PC-3 (cell line): ENCODE results near the gene KCNAB3. TPM values are rescaled to one million over a fixed set of nuclear protein-coding genes. Genes with fewer than 3 reads are reported as not detected.
A peak's percentile ranks its signal among the peaks of the same experiment; 100 is the strongest.

Experiments
- ATAC-seq: fragments of 200-7000 bp; cut with Tn5 transposase; 2 replicates; pipeline ENCODE4 v1.9.1; 2020; ENCODE audit warnings: mild to moderate bottlenecking, moderate library complexity
- BruUV-seq: library from RNA; stranded (reverse); fragments of 400-500 nt; replicated peaks from 2 replicates; lab custom pipeline; 2021; lab: Mats Ljungman, UMichigan
- CTCF ChIA-PET: fragments of 300-600 bp; sonication (Branson Sonifier 250); formaldehyde crosslinking; loops from one replicate; lab custom pipeline; 2022; ENCODE audit warnings: antibody characterized with exemption; lab: Charles Lee
- POLR2A ChIA-PET: fragments of 300-600 bp; sonication (Branson Sonifier 250); formaldehyde crosslinking; loops from one replicate; lab custom pipeline; 2022; ENCODE audit warnings: antibody characterized with exemption; ENCODE audit not compliant: unreplicated experiment; lab: Charles Lee
- DNase-seq: peaks from one replicate; pipeline ENCODE4 v3.0.0-alpha.2; 2015
- H2AFZ ChIP-seq: fragments of 300-600 bp; sonication (generic); 2 replicates; pipeline ENCODE4 v1.6.0; 2016; ENCODE audit warnings: antibody characterized with exemption, low read length
- H3F3A ChIP-seq: fragments of 300-600 bp; sonication (generic); one replicate; pipeline ENCODE4 v1.6.0; 2017; ENCODE audit warnings: antibody characterized with exemption, low read length, control low read depth, mild to moderate bottlenecking; ENCODE audit not compliant: unreplicated experiment
- H3K27ac ChIP-seq: fragments of 300-600 bp; sonication (generic); 2 replicates; pipeline ENCODE4 v1.5.1; 2016; ENCODE audit warnings: mild to moderate bottlenecking, low read length
- H3K27me3 ChIP-seq: fragments of 300-600 bp; sonication (generic); 2 replicates; pipeline ENCODE4 v1.6.1; 2016; ENCODE audit warnings: low read length, mixed read lengths
- H3K36me3 ChIP-seq: fragments of 300-600 bp; sonication (generic); 2 replicates; pipeline ENCODE4 v1.6.1; 2016; ENCODE audit warnings: low read depth, mixed run types, low read length, mixed read lengths
- H3K4me1 ChIP-seq: fragments of 300-600 bp; sonication (generic); 2 replicates; pipeline ENCODE4 v1.5.1; 2016; ENCODE audit warnings: low read length; ENCODE audit not compliant: insufficient read depth
- H3K4me2 ChIP-seq: fragments of 300-600 bp; sonication (generic); 2 replicates; pipeline ENCODE4 v1.6.0; 2016; ENCODE audit warnings: low read length
- H3K4me3 ChIP-seq: fragments of 300-600 bp; sonication (generic); 2 replicates; pipeline ENCODE4 v1.5.1; 2016; ENCODE audit warnings: mild to moderate bottlenecking, low read length, mixed read lengths
- H3K79me2 ChIP-seq: fragments of 300-600 bp; sonication (generic); 2 replicates; pipeline ENCODE4 v1.6.1; 2017; ENCODE audit warnings: low read length, mixed read lengths
- H3K9ac ChIP-seq: fragments of 300-600 bp; sonication (generic); 2 replicates; pipeline ENCODE4 v1.6.0; 2016; ENCODE audit warnings: mild to moderate bottlenecking, low read length
- H3K9me2 ChIP-seq: fragments of 300-600 bp; sonication (generic); replicated peaks from 2 replicates; pipeline ENCODE4 v1.6.1; 2016; ENCODE audit warnings: mixed run types, low read length, mixed read lengths
- H3K9me3 ChIP-seq: fragments of 300-600 bp; sonication (generic); 2 replicates; pipeline ENCODE4 v1.6.1; 2016; ENCODE audit warnings: low read length, mixed read lengths
- H4K20me1 ChIP-seq: fragments of 300-600 bp; sonication (generic); 2 replicates; pipeline ENCODE4 v1.6.1; 2016; ENCODE audit warnings: low read length, mixed read lengths
- EZH2 ChIP-seq: fragments of 300-600 bp; sonication (generic); IDR thresholded peaks from one replicate; pipeline ENCODE4 v1.6.1; 2017; ENCODE audit warnings: antibody characterized with exemption, mild to moderate bottlenecking, low read length; ENCODE audit not compliant: unreplicated experiment
- EZH2phosphoT487 ChIP-seq: fragments of 300-600 bp; sonication (generic); IDR thresholded peaks from 2 replicates; pipeline ENCODE4 v1.6.1; 2018; ENCODE audit warnings: mild to moderate bottlenecking, antibody characterized with exemption, low read length, borderline replicate concordance
- intact Hi-C: fragments of 100-400 bp; cut with micrococcal nuclease; formaldehyde crosslinking; loops from 2 replicates; pipeline ENCODE4 v1.9.0; 2023
- total RNA-seq: library from RNA; depleted of rRNA; stranded (reverse); fragments of >200 nt; gene quantifications from 2 replicates; pipeline ENCODE4 v1.2.3, GENCODE V29; 2014
- TF ChIP-seq, protein P1 (sequence below): fragments of 300-600 bp; sonication (generic); conservative IDR thresholded peaks from 2 replicates; pipeline ENCODE4 v1.5.1; 2017; ENCODE audit warnings: antibody characterized with exemption, low read depth, mild to moderate bottlenecking, low read length

Gene KCNAB3
- total RNA-seq, 1 experiment from 2014 or later: 0.26 TPM

DNA sequence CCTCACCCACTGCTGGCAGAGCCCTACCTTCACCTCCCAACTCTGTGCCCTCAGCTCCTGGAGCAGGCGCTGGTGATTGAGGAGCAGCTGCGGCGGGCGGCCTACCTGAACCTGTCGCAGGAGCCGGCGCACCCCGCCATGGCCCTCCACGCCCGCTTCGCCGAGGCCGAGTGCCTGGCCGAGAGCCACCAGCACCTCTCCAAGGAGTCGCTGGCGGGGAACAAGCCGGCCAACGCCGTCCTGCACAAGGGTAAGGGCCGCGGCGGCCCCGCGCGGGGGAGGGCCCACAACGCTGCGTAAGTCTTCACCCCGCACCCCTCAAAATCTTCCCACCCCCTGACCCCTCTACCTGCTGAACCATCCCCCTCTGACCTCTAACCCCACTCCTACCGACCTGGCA is 20.6 kb downstream of the KCNAB3 start:
- Histone ChIP-seq H4K20me1 (no peaks in the 10 kb centered on the region), H3F3A (no peaks in the 10 kb centered on the region), H3K4me3 (no peak overlapping the region), H3K4me1 (no peaks in the 10 kb centered on the region), H3K9ac (no peak overlapping the region), H2AFZ (no peak overlapping the region), H3K27ac (no peak overlapping the region), H3K9me2 (no peaks in the 10 kb centered on the region), H3K27me3 (no peaks in the 10 kb centered on the region), H3K79me2 (no peaks in the 10 kb centered on the region), H3K36me3 (peaks cover 14% of the 10 kb centered on the region; the same call in 1 of the 2 replicates), H3K9me3 (no peaks in the 10 kb centered on the region), H3K4me2 (no peak overlapping the region)
- ATAC-seq: no peak
- no peak for TF ChIP-seq EZH2phosphoT487
- TF ChIP-seq, protein P1, sequence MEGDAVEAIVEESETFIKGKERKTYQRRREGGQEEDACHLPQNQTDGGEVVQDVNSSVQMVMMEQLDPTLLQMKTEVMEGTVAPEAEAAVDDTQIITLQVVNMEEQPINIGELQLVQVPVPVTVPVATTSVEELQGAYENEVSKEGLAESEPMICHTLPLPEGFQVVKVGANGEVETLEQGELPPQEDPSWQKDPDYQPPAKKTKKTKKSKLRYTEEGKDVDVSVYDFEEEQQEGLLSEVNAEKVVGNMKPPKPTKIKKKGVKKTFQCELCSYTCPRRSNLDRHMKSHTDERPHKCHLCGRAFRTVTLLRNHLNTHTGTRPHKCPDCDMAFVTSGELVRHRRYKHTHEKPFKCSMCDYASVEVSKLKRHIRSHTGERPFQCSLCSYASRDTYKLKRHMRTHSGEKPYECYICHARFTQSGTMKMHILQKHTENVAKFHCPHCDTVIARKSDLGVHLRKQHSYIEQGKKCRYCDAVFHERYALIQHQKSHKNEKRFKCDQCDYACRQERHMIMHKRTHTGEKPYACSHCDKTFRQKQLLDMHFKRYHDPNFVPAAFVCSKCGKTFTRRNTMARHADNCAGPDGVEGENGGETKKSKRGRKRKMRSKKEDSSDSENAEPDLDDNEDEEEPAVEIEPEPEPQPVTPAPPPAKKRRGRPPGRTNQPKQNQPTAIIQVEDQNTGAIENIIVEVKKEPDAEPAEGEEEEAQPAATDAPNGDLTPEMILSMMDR: no peak
- no peak for TF ChIP-seq EZH2
- BruUV-seq: no TSS peak
- ChIA-PET CTCF (no interaction called here), POLR2A (no interaction called here)
- DNase-seq: no peak
- intact Hi-C loops: no loop called here

DNA sequence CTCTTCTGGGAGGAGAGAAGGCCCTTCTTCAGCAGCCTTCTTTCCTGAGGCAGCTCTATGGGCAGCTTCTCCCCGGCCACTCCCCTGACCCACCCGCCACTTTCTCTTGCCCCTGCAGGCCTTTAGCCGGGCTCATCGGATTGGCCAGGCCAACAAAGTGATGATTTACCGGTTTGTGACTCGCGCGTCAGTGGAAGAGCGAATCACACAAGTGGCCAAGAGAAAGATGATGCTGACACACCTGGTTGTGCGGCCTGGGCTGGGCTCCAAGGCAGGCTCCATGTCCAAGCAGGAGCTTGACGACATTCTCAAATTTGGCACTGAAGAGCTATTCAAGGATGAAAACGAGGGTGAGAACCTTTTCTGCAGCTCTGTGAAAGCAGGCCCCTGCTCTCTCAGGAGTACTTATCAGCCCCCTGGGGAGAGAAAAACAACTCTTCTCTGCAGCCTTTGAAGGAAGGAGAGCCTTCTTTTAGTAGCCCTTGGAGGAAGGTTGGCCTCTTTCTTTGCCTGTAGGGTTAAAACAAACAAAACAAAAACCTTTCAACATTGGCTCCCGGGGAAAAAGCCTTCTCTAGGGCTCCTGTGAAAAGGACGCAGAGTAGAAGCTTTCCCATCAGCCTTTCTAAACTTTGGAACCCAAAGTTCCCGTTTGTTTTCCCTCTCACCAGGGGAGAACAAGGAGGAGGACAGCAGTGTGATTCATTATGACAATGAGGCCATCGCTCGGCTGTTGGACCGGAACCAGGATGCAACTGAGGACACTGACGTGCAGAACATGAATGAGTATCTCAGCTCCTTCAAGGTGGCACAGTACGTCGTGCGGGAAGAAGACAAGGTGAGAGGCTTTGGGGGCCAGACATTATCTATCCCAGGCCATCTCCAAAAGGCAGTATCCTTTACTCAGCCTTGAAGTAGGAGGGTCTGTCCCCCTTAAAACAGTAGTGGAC is 26.2 kb downstream of the KCNAB3 start:
- H4K20me1 ChIP-seq: no peaks in the 10 kb centered on the region
- intact Hi-C loops: no loop called here
- H3K4me3 ChIP-seq: no peak overlapping the region
- no peaks in the 10 kb centered on the region for H3K4me1 ChIP-seq
- H3F3A ChIP-seq: no peaks in the 10 kb centered on the region
- BruUV-seq: TSS peak; percentile 21
- H3K27me3 ChIP-seq: no peaks in the 10 kb centered on the region
- ChIA-PET CTCF (no interaction called here), POLR2A (no interaction called here)
- peak; percentile 19 for DNase-seq
- no peak overlapping the region for H3K27ac ChIP-seq
- H2AFZ ChIP-seq: no peak overlapping the region
- no peak overlapping the region for H3K9ac ChIP-seq
- H3K9me3 ChIP-seq: no peaks in the 10 kb centered on the region
- no peak overlapping the region for H3K4me2 ChIP-seq
- TF ChIP-seq, protein P1: no peak
- TF ChIP-seq EZH2 (no peak), EZH2phosphoT487 (no peak)
- H3K79me2 ChIP-seq: no peaks in the 10 kb centered on the region
- H3K9me2 ChIP-seq: no peaks in the 10 kb centered on the region
- H3K36me3 ChIP-seq: peaks cover 36% of the 10 kb centered on the region
- no peak for ATAC-seq

DNA sequence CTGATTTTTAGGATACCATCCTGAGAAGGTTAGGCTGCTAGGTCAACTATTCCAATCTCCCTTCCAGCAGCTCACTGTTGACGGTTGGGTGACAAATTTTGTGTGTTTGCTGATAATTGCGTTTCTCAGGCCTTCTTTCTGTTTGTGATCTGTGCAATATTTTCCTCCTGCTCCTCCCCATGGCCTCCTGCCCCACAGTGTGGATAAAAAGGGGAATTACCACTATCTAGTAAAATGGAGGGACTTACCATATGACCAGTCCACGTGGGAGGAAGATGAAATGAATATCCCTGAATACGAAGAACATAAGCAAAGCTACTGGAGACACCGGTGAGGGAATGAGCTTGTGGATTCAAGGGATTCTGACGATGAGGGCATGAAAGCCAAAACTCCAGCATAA is 31.9 kb downstream of the KCNAB3 start:
- no peaks in the 10 kb centered on the region for H3K27me3 ChIP-seq
- H3K9me2 ChIP-seq: no peaks in the 10 kb centered on the region
- BruUV-seq: no TSS peak
- H3K36me3 ChIP-seq: peaks cover 30% of the 10 kb centered on the region
- no peaks in the 10 kb centered on the region for H3K9me3 ChIP-seq
- no peaks in the 10 kb centered on the region for H3K79me2 ChIP-seq
- no peak for TF ChIP-seq EZH2phosphoT487
- TF ChIP-seq EZH2: no peak
- TF ChIP-seq, protein P1: peak; percentile 53
- intact Hi-C loops: loop anchor here (1.0 kb wide), 1 partner anchor 35 kb away; no protein-coding TSS in a partner anchor
- DNase-seq (peak; percentile 21), ATAC-seq (0 out of 2 replicates have a peak, but pooled peaks have one; percentile 24)
- ChIA-PET POLR2A (no interaction called here), CTCF (no interaction called here)
- H2AFZ ChIP-seq: no peak overlapping the region
- no peak overlapping the region for H3K4me3 ChIP-seq
- H3K4me1 ChIP-seq: no peaks in the 10 kb centered on the region
- no peak overlapping the region for H3K27ac ChIP-seq
- H3F3A ChIP-seq: no peaks in the 10 kb centered on the region
- no peak overlapping the region for H3K9ac ChIP-seq
- H4K20me1 ChIP-seq: no peaks in the 10 kb centered on the region
- no peak overlapping the region for H3K4me2 ChIP-seq
